ENCODE measurements around the gene EID3. TPM values are rescaled to one million over a fixed set of nuclear protein-coding genes. Genes with fewer than 3 reads are reported as not detected.

EID3 gene
- total RNA-seq, 1 donor from 2014 or later: 1.4 TPM

DNA sequence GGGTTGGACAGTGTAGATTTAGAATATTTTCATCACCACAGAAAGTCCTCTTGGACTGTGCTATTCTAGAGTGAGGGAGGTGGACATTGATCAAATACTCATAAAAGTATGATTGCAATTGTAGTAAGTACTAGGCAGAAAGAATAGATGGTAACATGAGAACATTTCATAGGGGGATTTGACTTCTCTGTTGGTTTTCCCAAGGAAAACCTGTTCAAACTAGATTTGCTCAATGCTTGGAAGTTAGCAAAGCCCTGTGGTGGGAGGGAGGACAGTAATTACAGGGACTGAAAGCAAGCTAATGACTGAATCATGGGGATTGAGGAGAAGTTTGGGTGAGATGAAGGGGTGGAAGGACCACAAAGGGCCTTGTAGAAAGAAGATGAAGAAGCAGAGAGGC is 24.4 kb upstream of the EID3 start:
- Histone ChIP-seq H3K4me3 (peak overlapping the region in 1 of 2 donors; percentile 1), H3K4me1 (peaks cover 4 to 15% of the 10 kb centered on the region in 2 donors), H3K27ac (peak overlapping the region; percentile 86 to 91), H3K9me3 (no peaks in the 10 kb centered on the region), H3K36me3 (no peaks in the 10 kb centered on the region), H3K27me3 (no peaks in the 10 kb centered on the region)
- TF ChIP-seq, protein P1, sequence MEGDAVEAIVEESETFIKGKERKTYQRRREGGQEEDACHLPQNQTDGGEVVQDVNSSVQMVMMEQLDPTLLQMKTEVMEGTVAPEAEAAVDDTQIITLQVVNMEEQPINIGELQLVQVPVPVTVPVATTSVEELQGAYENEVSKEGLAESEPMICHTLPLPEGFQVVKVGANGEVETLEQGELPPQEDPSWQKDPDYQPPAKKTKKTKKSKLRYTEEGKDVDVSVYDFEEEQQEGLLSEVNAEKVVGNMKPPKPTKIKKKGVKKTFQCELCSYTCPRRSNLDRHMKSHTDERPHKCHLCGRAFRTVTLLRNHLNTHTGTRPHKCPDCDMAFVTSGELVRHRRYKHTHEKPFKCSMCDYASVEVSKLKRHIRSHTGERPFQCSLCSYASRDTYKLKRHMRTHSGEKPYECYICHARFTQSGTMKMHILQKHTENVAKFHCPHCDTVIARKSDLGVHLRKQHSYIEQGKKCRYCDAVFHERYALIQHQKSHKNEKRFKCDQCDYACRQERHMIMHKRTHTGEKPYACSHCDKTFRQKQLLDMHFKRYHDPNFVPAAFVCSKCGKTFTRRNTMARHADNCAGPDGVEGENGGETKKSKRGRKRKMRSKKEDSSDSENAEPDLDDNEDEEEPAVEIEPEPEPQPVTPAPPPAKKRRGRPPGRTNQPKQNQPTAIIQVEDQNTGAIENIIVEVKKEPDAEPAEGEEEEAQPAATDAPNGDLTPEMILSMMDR (IDR thresholded peaks at IDR 0.05): no peak
- intact Hi-C loops (cut with DNase I): no loop called here
- DNase-seq (ENCODE audit: low spot score in 2 of 2): no peak

DNA sequence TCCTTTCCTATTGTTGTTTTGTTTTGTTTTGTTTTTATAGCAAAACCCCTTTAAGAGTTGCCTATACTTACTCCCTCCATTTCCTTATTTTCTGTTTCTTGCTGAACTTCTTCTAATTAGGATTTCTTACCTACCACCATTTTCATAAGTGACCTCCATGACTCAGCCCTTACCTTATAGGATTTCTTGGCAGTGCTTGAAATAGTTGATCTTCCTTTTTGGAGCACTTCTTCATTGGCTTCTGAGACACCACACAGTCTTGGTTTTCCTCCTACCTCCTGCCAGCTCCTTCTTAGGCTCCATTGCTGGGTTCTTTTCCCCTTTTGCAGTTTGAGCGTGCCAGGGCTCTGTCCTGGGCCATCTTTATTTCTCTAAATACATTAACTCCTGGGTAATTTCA is 23.4 kb upstream of the EID3 start:
- no peak overlapping the region for H3K4me3 ChIP-seq
- H3K27me3 ChIP-seq: no peaks in the 10 kb centered on the region
- no peaks in the 10 kb centered on the region for H3K9me3 ChIP-seq
- DNase-seq (ENCODE audit: low spot score in 2 of 2): no peak
- H3K4me1 ChIP-seq: peaks cover 4 to 19% of the 10 kb centered on the region in 2 donors
- intact Hi-C loops (cut with DNase I): no loop called here
- no peaks in the 10 kb centered on the region for H3K36me3 ChIP-seq
- H3K27ac ChIP-seq: peak overlapping the region; percentile 86 to 91
- TF ChIP-seq, protein P1 (IDR thresholded peaks at IDR 0.05): no peak

DNA sequence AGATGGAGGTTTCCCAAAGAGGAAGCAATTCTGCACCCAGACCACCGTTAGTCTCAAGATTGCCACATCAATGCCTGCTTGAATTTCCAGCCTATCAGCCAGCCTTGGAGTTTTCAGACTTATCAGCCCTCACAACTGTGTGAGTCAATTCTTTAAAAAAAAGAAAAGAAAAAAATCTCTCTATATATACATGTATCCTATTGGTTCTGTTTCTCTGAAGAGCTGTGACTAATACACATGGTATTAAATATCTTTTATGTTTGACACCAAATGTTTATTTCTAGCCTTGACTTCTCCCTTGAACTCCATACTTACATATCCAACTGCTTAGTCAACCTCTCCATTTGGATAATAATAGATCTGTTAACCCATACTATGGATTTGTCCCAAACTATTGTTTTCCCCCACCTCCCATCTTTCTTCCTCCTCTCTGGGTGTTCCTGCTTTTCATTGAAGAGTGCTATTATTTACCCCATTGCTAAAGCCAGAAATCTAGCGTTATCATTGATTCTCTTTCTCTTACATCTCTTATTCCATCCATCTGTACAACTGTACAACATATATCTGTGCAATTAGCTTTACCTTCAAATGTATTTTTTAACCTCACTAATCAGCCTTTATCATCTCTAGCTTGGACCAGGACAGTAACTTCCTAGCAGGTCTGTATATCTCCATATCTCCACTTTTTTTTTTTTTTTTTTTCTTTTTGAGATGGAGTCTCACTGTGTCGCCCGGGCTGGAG is 22.7 kb upstream of the EID3 start:
- no peaks in the 10 kb centered on the region for H3K27me3 ChIP-seq
- TF ChIP-seq, protein P1 (IDR thresholded peaks at IDR 0.05): no peak
- intact Hi-C loops (cut with DNase I): no loop called here
- no peaks in the 10 kb centered on the region for H3K9me3 ChIP-seq
- no peak for DNase-seq (ENCODE audit: low spot score in 2 of 2)
- no peaks in the 10 kb centered on the region for H3K36me3 ChIP-seq
- H3K27ac ChIP-seq: peak overlapping the region; percentile 86 to 91
- peaks cover 11 to 27% of the 10 kb centered on the region in 2 donors for H3K4me1 ChIP-seq
- H3K4me3 ChIP-seq: no peak overlapping the region

DNA sequence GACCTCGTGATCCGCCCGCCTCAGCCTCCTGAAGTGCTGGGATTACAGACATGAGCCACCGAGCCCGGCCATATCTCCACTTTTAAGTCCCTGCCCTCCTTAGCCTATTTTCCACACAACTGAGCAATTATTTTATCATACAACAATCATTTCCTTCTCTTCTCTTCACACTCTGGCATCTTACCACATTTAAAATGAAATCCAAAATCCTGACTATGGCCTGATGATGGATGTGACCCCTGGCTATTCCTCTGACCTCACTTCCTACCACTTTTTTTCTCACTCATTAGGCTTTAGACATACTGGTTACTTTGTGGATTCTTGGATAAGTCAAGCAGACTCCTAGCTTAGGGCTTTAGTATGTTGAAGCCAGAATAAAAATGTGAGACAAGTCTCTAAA is 21.9 kb upstream of the EID3 start:
- DNase-seq (ENCODE audit: low spot score in 2 of 2): no peak
- Histone ChIP-seq H3K4me3 (no peak overlapping the region), H3K27ac (peak overlapping the region; percentile 86), H3K36me3 (no peaks in the 10 kb centered on the region), H3K9me3 (no peaks in the 10 kb centered on the region), H3K4me1 (peaks cover 13 to 31% of the 10 kb centered on the region in 2 donors), H3K27me3 (no peaks in the 10 kb centered on the region)
- TF ChIP-seq, protein P1 (IDR thresholded peaks at IDR 0.05): no peak
- intact Hi-C loops (cut with DNase I): no loop called here

DNA sequence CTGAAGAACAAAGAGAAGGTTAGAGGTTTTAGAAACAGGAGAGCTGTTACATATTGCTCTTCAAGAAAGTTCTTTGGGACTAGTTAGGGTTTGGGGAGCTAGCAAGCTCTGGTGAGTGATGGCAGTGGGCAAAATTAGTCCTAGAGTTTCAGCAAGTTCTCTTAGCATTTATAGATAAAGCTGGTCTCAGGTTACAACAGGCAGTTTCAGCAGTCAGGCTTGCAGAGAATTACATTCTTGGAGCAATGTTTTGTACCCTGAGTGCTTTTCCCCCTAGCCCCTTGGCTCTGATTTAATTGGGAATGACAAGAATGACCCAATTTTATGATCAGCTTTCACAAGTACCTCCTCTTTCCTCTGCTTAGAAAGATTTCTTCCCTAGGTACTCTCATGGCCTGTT is 21.4 kb upstream of the EID3 start:
- Histone ChIP-seq H3K36me3 (no peaks in the 10 kb centered on the region), H3K27ac (peak overlapping the region; percentile 86), H3K4me1 (peaks cover 13 to 31% of the 10 kb centered on the region in 2 donors), H3K27me3 (no peaks in the 10 kb centered on the region), H3K4me3 (no peak overlapping the region), H3K9me3 (no peaks in the 10 kb centered on the region)
- no peak for DNase-seq (ENCODE audit: low spot score in 2 of 2)
- TF ChIP-seq, protein P1 (IDR thresholded peaks at IDR 0.05): no peak
- intact Hi-C loops (cut with DNase I): no loop called here
